ENCODE data around the gene MMP27. TPM values are rescaled to one million over a fixed set of nuclear protein-coding genes. Genes with fewer than 3 reads are reported as not detected.
A peak's percentile ranks its signal among the peaks of the same experiment; 100 is the strongest.

Gene MMP27
- total RNA-seq, 1 experiment from 2014 or later = not detected

DNA sequence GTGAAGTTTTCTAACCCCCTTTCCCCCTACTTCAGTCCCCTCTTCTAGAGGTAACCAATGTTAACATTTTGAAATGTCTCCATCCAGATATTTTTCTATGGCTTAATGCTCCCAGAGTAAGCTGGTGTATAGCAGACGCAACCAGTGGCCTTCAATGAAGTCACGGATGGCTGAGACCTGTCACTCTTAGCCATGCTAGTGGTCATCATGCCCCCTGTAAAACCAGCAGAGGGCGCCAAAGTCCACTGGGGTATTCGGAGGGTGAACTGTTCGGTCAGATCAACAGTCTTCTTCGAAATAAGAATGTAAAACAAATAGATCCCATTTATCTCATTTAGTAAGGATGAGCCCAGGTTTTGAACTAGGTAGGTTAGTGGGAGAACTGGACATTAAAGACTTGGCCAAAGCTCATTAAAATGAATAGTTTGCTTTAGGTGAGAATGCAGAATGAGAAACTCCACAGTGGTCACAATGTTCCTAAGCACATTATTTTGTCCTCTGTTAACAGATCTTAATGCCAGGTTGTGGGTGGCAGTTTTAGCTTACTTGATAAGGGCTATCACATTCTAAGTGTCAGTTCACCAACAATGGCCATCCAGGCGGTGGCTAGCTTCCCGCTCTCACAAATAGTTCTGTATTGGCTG, 27.8 kb upstream of the MMP27 start:
- H3K27ac ChIP-seq (ENCODE audit: low read depth, low read length) = no peak overlapping the region
- RAD21 ChIA-PET (ENCODE audit: low non-redundant PET in 1 of 2, low total read pairs in 2 of 2, uncharacterized antibody in 2 of 2, unreplicated experiment in 2 of 2) = no interaction called here
- H3K79me2 ChIP-seq (ENCODE audit: insufficient read depth, low read length) = no peaks in the 10 kb centered on the region
- CTCF ChIA-PET = interaction anchor here (0.6 to 2.7 kb wide), 7 partner anchors 19 to 343 kb away, joined by 3 to 18 read pairs (median 4); no protein-coding TSS in a partner anchor
- no peaks in the 10 kb centered on the region for H3K27me3 ChIP-seq (ENCODE audit: insufficient read depth, low read length)
- H2AFZ ChIP-seq (ENCODE audit: low read depth, low read length, poor library complexity, severe bottlenecking) = peak overlapping the region; percentile 40
- POLR2A ChIA-PET = no interaction called here
- intact Hi-C loops (cut with micrococcal nuclease) = loop anchor here (1.0 kb wide), 3 partner anchors 208 to 322 kb away; no protein-coding TSS in a partner anchor
- H3K4me1 ChIP-seq (ENCODE audit: control insufficient read depth in 1 of 2, insufficient read depth in 2 of 2, low read length in 2 of 2) = no peaks in the 10 kb centered on the region
- no peaks in the 10 kb centered on the region for H3K9me2 ChIP-seq (ENCODE audit: insufficient read depth)
- peak; percentile 99 for ATAC-seq
- BruUV-seq (replicated peaks) = no TSS peak
- H3K4me2 ChIP-seq (ENCODE audit: low read length) = peak overlapping the region; percentile 33
- DNase-seq (ENCODE audit: low read depth, low spot score) = peak; percentile 57
- no peaks in the 10 kb centered on the region for H4K20me1 ChIP-seq (ENCODE audit: insufficient read depth)
- H3K9ac ChIP-seq (ENCODE audit: low read length) = no peak overlapping the region
- H3K9me3 ChIP-seq (ENCODE audit: control insufficient read depth in 1 of 2, insufficient read depth in 1 of 2, low read depth in 1 of 2, low read length in 2 of 2) = no peaks in the 10 kb centered on the region
- TF ChIP-seq ZNF274 (IDR thresholded peaks at IDR 0.05; ENCODE audit: low read depth, low read length) = no peak
- no peak for TF ChIP-seq CBX3 (IDR thresholded peaks at IDR 0.05; ENCODE audit: low read depth)
- TF ChIP-seq TCF7L2 (IDR thresholded peaks at IDR 0.05; ENCODE audit: borderline replicate concordance, extremely low read depth, insufficient read depth, insufficient read length) = no peak
- no peak for TF ChIP-seq SIN3A (IDR thresholded peaks at IDR 0.05; ENCODE audit: low read depth)
- TF ChIP-seq, protein P1, sequence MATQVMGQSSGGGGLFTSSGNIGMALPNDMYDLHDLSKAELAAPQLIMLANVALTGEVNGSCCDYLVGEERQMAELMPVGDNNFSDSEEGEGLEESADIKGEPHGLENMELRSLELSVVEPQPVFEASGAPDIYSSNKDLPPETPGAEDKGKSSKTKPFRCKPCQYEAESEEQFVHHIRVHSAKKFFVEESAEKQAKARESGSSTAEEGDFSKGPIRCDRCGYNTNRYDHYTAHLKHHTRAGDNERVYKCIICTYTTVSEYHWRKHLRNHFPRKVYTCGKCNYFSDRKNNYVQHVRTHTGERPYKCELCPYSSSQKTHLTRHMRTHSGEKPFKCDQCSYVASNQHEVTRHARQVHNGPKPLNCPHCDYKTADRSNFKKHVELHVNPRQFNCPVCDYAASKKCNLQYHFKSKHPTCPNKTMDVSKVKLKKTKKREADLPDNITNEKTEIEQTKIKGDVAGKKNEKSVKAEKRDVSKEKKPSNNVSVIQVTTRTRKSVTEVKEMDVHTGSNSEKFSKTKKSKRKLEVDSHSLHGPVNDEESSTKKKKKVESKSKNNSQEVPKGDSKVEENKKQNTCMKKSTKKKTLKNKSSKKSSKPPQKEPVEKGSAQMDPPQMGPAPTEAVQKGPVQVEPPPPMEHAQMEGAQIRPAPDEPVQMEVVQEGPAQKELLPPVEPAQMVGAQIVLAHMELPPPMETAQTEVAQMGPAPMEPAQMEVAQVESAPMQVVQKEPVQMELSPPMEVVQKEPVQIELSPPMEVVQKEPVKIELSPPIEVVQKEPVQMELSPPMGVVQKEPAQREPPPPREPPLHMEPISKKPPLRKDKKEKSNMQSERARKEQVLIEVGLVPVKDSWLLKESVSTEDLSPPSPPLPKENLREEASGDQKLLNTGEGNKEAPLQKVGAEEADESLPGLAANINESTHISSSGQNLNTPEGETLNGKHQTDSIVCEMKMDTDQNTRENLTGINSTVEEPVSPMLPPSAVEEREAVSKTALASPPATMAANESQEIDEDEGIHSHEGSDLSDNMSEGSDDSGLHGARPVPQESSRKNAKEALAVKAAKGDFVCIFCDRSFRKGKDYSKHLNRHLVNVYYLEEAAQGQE (IDR thresholded peaks at IDR 0.05; ENCODE audit: low read depth) = no peak
- TF ChIP-seq FOSL1 (IDR thresholded peaks at IDR 0.05; ENCODE audit: low read depth) = no peak
- no peak for TF ChIP-seq POLR2AphosphoS5 (IDR thresholded peaks at IDR 0.05; ENCODE audit: low read depth, low read length)
- TF ChIP-seq, protein P2, sequence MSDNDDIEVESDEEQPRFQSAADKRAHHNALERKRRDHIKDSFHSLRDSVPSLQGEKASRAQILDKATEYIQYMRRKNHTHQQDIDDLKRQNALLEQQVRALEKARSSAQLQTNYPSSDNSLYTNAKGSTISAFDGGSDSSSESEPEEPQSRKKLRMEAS (IDR thresholded peaks at IDR 0.05) = no peak
- TF ChIP-seq RAD21 (IDR thresholded peaks at IDR 0.05; ENCODE audit: low read depth) = peak; percentile 95
- no peak for TF ChIP-seq ELF1 (IDR thresholded peaks at IDR 0.05; ENCODE audit: borderline replicate concordance, low read depth)
- no peak for TF ChIP-seq EZH2 (IDR thresholded peaks at IDR 0.05)
- no peak for TF ChIP-seq EGR1 (IDR thresholded peaks at IDR 0.05; ENCODE audit: low read depth)
- TF ChIP-seq SRF (IDR thresholded peaks at IDR 0.05; ENCODE audit: low read depth) = no peak
- no peak for TF ChIP-seq ZFX (IDR thresholded peaks at IDR 0.05)
- TF ChIP-seq, protein P3, sequence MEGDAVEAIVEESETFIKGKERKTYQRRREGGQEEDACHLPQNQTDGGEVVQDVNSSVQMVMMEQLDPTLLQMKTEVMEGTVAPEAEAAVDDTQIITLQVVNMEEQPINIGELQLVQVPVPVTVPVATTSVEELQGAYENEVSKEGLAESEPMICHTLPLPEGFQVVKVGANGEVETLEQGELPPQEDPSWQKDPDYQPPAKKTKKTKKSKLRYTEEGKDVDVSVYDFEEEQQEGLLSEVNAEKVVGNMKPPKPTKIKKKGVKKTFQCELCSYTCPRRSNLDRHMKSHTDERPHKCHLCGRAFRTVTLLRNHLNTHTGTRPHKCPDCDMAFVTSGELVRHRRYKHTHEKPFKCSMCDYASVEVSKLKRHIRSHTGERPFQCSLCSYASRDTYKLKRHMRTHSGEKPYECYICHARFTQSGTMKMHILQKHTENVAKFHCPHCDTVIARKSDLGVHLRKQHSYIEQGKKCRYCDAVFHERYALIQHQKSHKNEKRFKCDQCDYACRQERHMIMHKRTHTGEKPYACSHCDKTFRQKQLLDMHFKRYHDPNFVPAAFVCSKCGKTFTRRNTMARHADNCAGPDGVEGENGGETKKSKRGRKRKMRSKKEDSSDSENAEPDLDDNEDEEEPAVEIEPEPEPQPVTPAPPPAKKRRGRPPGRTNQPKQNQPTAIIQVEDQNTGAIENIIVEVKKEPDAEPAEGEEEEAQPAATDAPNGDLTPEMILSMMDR (IDR thresholded peaks at IDR 0.05 in 2 of 3, conservative IDR thresholded peaks at IDR 0.05 in 1 of 3; ENCODE audit: borderline replicate concordance in 1 of 3, insufficient read depth in 1 of 3, low read depth in 2 of 3, low read length in 2 of 3) = peak; percentile 86 to 95 (median 89)
- no peak for TF ChIP-seq SP1 (IDR thresholded peaks at IDR 0.05; ENCODE audit: low read depth)
- TF ChIP-seq POLR2A (IDR thresholded peaks at IDR 0.05; ENCODE audit: borderline replicate concordance, extremely low read depth, insufficient read depth, insufficient read length) = no peak
- TF ChIP-seq YY1 (IDR thresholded peaks at IDR 0.05; ENCODE audit: extremely low read depth, insufficient replicate concordance, low read depth, low read length) = no peak
- no peaks in the 10 kb centered on the region for H3K36me3 ChIP-seq (ENCODE audit: control insufficient read depth in 1 of 2, insufficient read depth in 2 of 2, low read length in 2 of 2)
- no peak overlapping the region for H3K4me3 ChIP-seq (replicated peaks in 1 of 2; ENCODE audit: low read depth in 1 of 2, low read length in 2 of 2)
